ENCODE measurements around the gene ADAP2.

DNA sequence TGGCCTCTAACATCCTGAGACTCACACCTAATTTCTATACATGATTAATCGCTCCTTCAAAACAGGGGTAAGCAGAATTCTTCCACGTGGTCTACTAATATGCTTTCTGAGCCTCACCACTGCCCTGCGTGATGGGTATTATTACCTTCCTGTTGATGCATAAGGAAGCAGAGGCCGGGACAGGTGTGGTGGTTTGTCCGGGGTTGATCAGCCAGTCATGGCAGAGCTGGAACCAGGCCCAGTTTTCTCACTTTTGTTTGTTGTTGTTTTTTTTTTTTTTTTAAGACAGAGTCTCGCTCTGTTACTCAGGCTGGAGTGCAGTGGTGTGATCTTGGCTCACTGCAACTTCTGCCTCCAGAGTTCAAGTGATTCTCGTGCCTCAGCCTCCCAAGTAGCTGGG lies 80.3 kb downstream of the ADAP2 start:
- TF ChIP-seq USF2 (IDR thresholded peaks at IDR 0.05; ENCODE audit: low read length) = no peak
- no peak for TF ChIP-seq RFX5 (IDR thresholded peaks at IDR 0.05; ENCODE audit: borderline replicate concordance, low read depth, low read length)
- TF ChIP-seq BACH1 (IDR thresholded peaks at IDR 0.05; ENCODE audit: low read length) = no peak

All from H1 (cell line).